Kidney (tissue), 14 donors: Measurements from ENCODE around the gene RPS6KA2. TPM values are rescaled to one million over a fixed set of nuclear protein-coding genes. Genes with fewer than 3 reads are reported as not detected.

Experiments
- DNase-seq, 5 donors: peaks; one replicate each; pipeline ENCODE4 v3.0.0-alpha.2; 2013 to 2020
- FAIRE-seq: peaks from 2 replicates; lab custom pipeline; 2012; peaks lifted over from hg19 to GRCh38; lab: Jason Lieb, UNC
- H3K27ac ChIP-seq, 2 donors: one replicate each; pipeline ENCODE4 v1.7.0; 2013; ENCODE audit warnings: low read depth in 2 of 2, low read length in 2 of 2, inconsistent platforms in 1 of 2
- H3K27me3 ChIP-seq: one replicate; pipeline ENCODE4 v1.7.1; 2013; ENCODE audit warnings: low read length, inconsistent platforms; ENCODE audit not compliant: control insufficient read depth, insufficient read depth
- H3K36me3 ChIP-seq, 3 donors: one replicate each; pipeline versions ENCODE4 v1.7.0 to v1.7.1; 2013; ENCODE audit warnings: low read length in 3 of 3, control low read depth in 1 of 3, inconsistent platforms in 1 of 3; ENCODE audit not compliant: insufficient read depth in 3 of 3, control insufficient read depth in 2 of 3
- H3K4me1 ChIP-seq, 3 donors: one replicate each; pipeline versions ENCODE4 v1.7.0 to v1.7.1; 2013; ENCODE audit warnings: low read length in 3 of 3, inconsistent platforms in 1 of 3, low read depth in 1 of 3; ENCODE audit not compliant: control insufficient read depth in 2 of 3, insufficient read depth in 2 of 3
- H3K4me3 ChIP-seq, 3 donors: one replicate each; pipeline versions ENCODE4 v1.7.0 to v1.8.1; 2013; ENCODE audit warnings: low read length in 3 of 3, control low read depth in 1 of 3, inconsistent platforms in 1 of 3
- H3K9ac ChIP-seq, 3 donors: one replicate each; pipeline versions ENCODE4 v1.7.0 to v1.7.1; 2013; ENCODE audit warnings: low read length in 3 of 3, control low read depth in 1 of 3, inconsistent platforms in 1 of 3
- H3K9me3 ChIP-seq, 3 donors: one replicate each; pipeline versions ENCODE4 v1.7.0 to v1.7.1; 2013; ENCODE audit warnings: low read length in 3 of 3, control low read depth in 1 of 3, inconsistent platforms in 1 of 3; ENCODE audit not compliant: control insufficient read depth in 2 of 3, insufficient read depth in 1 of 3
- CTCF ChIP-seq: IDR thresholded peaks from 3 replicates; pipeline ENCODE4 v1.5.1; 2012; ENCODE audit warnings: mild to moderate bottlenecking, moderate library complexity, borderline replicate concordance; ENCODE audit not compliant: insufficient read depth; ENCODE audit errors: extremely low read depth
- intact Hi-C: fragments of 100-400 bp; cut with DNase I; formaldehyde crosslinking; loops from one replicate; pipeline ENCODE4 v1.11.1; 2022
- polyA plus RNA-seq: library from polyadenylated mRNA; stranded (reverse); fragments of 350-450 nt; fragmentation: Illumina TruSeq; extraction: RNeasy Lipid Tissue Mini Kit (QIAGEN cat#74804); gene quantifications from one replicate; pipeline ENCODE4 v1.2.3, GENCODE V29; 2014; ENCODE audit warnings: low read depth, low replicate concordance; ENCODE audit not compliant: insufficient read depth
- total RNA-seq: library from RNA; stranded (reverse); fragmentation: NEBNext Ultra II Directional; extraction: Animal tissue kit (Norgen Biotek cat#: 25700); gene quantifications from one replicate; pipeline ENCODE4 v1.2.1, GENCODE V29; 2021
- donor health status: control.
- donor health status: control.
- donor health status: control.
- donor health status: control.
- donor health status: control.
- donor health status: DM: yes; HTN: yes; CAD: no.
- donor health status: Normal renal cell carcinoma (clear cell type).

The RPS6KA2 gene
- total and polyA plus RNA-seq, 2 donors from 2014 or later: 12.3 to 61.2 TPM

- Histone ChIP-seq H3K4me1 (no peaks in the 10 kb centered on the region), H3K9me3 (no peaks in the 10 kb centered on the region), H3K36me3 (no peaks in the 10 kb centered on the region), H3K4me3 (no peak overlapping the region), H3K27me3 (no peaks in the 10 kb centered on the region), H3K9ac (no peak overlapping the region), H3K27ac (no peak overlapping the region)
- DNase-seq (no peak), FAIRE-seq (no peak)
- intact Hi-C loops: no loop called here
- no peak for TF ChIP-seq CTCF
Observed at GRCh38 chr6:166567107-166567506, 59.9 kb downstream of the RPS6KA2 start.

GRCh38 chr6:166566026-166567011, 60.7 kb downstream of the RPS6KA2 start:
- H3K4me1 ChIP-seq: no peaks in the 10 kb centered on the region
- no peak overlapping the region for H3K4me3 ChIP-seq
- DNase-seq (no peak), FAIRE-seq (no peak)
- no peak overlapping the region for H3K27ac ChIP-seq
- H3K9ac ChIP-seq: no peak overlapping the region
- no peaks in the 10 kb centered on the region for H3K9me3 ChIP-seq
- H3K27me3 ChIP-seq: no peaks in the 10 kb centered on the region
- TF ChIP-seq CTCF: no peak
- no peaks in the 10 kb centered on the region for H3K36me3 ChIP-seq
- intact Hi-C loops: no loop called here

- H3K27ac ChIP-seq: no peak overlapping the region
- no peak overlapping the region for H3K9ac ChIP-seq
- no peaks in the 10 kb centered on the region for H3K4me1 ChIP-seq
- no peaks in the 10 kb centered on the region for H3K36me3 ChIP-seq
- H3K9me3 ChIP-seq: no peaks in the 10 kb centered on the region
- no peaks in the 10 kb centered on the region for H3K27me3 ChIP-seq
- DNase-seq (peak in 1 of 5 donors; percentile 53), FAIRE-seq (no peak)
- H3K4me3 ChIP-seq: no peak overlapping the region
- intact Hi-C loops: no loop called here
- TF ChIP-seq CTCF: no peak
Observed at GRCh38 chr6:166565084-166565967, 61.7 kb downstream of the RPS6KA2 start.
